GM18907 (cell line): Measurements from ENCODE around the gene FBXL14.

Source experiments
- ATAC-seq: cut with Tn5 transposase; IDR thresholded peaks from one replicate; pipeline ENCODE4 v1.9.1; 2021; ENCODE audit warnings: mild to moderate bottlenecking, moderate library complexity; ENCODE audit not compliant: unreplicated experiment

Gene FBXL14

GRCh38 chr12:1517734-1518525 lies 76.5 kb downstream of the FBXL14 start:
- no peak for ATAC-seq

- ATAC-seq = no peak
These were observed 77.4 kb downstream of the FBXL14 start for GRCh38 chr12:1517007-1517406.
